NCI-H524 (cell line): Measurements from ENCODE around the gene TRABD.
"Not testable (repeated sequence)": the region's sequence is repeated elsewhere in the genome, so short reads cannot be mapped to it uniquely, and the experiment has no call there.

ENCODE experiments used
- DNase-seq, 2 experiments: peaks; one replicate each; lab custom pipeline; 2025; lab: John Stamatoyannopoulos, UW

Gene TRABD

DNA sequence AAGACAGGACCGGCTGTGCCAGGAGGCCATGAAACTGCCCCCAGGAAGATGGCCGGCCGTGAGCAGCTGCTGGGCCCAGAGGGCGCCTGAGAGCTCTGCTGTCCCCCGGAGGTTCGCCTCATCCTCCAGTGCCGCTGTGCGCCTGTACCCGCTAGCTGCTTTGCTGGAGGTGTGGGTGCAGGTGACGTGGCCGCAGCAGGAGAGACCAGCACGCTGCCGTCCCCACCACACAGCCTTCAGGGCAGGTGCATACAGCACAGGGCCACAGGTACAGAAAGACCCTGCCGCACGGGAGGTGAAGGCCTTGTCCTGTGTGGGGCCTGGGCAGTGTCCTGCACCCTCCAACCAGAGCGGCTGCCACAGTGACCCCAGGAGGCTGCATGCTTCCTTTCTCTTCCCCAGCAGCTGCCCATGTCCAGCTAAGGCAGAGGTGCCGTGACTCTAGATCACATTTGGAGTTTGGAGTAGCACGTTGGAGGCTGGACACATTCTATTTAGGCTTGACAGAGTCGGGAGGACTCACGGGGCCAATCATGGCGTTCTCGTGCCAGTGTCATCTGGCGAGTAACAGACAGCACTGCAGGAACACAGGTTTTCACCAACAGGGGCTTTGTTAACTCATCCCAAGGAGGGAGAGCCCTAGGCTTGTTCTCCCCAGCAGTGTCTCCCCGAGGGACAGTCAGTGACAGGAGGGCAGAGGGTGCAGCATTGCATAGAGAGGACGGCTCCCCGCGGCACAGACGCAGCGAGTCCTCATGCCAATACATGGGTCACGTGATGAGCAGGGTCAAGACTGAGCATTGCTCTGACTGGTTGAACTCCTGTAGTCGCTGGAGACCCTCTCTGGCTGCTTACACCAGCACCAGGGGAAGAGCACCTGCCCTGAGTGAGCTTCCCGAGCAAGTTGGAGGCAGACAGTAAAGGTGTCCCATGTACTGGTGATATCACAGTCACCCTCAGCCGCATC is 33.9 kb upstream of the TRABD start:
- no peak for DNase-seq

DNA sequence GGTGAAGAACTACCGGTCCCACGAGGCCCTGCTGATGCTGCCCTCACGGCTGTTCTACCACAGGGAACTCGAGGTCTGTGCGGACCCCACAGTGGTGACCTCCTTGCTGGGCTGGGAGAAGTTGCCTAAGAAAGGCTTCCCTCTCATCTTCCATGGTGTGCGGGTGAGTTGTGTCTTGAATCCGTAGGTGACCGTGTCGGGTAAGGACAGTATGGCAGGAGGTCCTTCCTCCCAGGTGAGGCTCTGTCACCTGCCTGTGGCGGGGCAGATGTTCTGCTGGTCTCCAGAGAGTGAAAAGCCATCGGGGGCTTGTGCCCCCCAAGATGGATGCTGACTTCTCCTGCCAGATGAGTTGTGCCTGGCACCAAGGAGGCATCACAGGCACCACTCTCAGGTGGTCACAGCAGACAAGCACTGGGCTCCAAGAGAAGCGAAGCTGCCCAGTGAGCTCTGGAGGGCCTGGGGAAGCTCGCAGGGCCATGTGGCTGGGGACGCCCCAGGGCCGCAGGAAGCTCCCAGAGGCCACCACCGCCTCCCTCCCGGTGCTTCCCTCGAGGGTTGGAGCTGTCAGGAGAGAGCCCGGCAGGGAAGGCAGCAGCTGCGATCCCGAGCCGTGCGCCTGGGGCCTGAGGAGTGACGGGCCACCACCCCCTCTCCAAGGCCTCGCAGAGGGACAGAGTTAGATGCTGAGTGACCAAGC is 32.5 kb upstream of the TRABD start:
- DNase-seq: no peak

DNA sequence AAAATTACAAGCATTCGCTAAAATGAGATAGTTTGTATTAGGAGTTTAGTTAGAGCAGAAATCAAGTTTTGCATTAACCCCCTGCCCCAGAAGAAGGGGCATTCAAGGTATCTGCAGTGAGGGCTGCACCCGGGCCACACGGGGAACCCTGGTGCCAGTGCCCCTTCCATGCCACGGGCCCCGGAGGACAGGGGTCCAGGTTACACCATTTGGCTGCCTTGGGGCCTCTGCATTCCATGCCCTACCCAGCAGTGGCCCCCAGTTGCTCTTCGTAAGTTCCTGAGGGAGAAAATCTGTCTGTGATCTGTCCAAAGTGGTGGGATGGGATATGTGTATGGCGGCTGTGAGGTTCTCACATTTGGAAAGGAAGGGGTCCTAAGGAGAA is 32.0 kb upstream of the TRABD start:
- no peak for DNase-seq

DNA sequence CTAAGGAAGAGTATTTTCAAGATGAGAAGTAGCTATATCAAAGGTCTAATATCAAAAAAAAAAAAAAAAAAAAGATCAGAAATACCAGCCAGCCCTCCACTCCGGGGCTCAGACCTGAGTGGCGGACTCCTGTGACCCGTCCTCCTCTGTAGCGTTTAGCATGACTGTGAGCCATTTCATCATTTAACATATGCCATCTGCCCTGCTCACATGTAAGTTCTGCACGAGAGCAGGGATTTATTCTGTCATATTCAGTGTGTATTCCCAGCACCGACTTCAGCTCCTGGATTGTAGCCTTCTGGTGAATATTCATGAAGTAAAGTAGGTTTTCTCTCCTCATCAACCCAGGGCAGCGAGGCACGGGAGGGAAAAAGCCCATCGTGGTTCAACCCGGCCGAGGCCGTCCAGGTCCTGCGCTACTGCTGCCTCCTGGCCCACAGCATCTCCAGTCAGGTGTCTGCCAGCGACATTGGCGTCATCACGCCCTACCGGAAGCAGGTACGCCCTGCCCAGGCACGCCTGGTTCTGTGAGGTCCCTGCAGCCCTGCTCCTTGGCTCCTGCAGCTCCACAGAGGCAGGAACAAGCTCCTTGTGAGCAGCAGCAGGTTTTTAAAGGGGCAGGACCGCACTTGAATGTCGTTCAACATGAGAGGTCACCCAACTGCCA is 27.9 kb upstream of the TRABD start:
- no peak for DNase-seq

DNA sequence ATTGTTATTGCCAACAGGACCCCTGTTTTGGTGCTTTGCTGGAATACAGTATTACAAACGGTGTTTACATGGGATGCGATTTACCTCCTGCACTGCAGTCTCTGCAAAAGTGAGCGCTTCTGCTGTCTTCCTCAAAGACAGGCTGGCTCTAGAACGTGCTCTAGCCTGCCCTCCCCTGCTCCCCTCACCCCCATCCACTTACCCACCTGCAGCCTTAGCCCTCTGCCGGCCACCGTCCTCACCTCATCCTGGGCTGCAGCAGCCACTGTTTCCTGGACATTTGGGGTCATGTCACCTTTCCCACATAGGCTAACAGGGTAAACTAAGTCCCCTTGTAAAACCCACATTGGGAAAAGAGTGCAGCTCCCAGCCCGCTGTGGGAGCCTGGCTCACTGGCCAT is 24.8 kb upstream of the TRABD start:
- no peak for DNase-seq

DNA sequence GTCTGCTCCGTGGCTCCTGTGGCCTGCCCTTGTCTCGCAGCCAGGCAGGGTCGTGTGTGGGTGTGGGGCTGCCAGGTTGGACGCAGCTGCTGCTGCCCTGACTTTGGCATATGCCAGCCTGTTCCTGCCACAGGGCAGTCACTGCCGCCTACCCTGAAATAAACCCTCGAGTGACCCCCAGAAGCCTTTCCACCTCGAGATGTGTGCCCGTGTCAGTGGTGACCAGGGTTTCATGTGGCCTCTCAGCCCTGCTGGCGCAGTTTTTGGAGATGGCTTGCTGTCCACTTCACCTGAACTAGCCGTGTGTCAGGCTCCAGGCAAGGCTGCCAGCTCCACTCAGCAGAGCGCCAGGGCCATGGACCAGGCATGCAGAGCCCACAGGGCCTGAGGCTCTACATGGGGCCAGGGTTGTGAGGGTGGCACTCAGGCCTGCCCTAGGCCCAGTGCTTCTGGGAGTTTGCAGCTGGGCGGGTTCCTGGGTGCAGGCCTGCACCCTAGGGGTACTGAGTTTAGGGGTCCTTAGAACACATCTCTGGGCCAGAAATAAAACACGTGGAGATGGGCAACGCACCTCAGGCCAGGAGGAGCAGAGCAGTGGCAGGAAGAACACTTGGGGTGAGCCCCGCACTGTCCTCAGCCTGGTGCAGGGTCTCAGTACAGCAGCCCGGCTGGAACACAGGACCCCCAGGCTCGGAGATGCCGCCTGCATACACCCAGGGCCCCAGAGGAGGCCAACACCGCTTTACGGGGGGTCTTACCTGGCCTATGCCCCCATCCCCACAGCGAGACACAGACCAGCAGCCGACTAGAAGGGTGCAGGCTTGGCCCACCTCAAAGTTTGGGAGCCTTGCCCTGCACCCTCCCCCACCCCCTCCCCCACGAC is 24.0 kb upstream of the TRABD start:
- no peak for DNase-seq

DNA sequence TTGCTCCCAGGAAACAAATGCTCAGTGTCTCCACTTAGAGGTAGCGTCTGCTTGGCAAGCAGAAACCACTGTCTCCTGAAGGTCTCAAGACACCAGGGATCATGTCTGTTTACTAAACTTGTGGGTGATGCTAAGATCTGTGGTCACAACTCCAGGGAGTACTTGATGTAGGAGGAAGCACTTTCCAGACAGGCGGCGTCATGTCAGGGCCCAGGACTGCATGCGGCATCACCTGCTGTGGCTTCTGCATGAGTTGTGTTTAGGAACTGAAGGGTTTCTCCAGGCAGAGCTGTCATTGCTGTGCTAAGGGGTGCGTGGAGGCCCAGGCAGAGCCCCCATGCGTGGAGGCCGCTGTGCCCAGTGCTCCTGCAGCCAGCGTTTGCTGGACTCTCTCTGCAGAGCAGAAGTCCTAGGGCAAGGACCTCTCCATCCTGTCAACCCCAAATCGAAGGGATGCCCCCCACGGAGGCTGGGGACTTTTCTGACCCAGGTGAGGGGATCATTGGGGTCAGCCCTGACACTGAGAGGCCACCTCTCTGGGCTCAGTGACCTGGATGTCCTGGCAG is 23.2 kb upstream of the TRABD start:
- no peak for DNase-seq

DNA sequence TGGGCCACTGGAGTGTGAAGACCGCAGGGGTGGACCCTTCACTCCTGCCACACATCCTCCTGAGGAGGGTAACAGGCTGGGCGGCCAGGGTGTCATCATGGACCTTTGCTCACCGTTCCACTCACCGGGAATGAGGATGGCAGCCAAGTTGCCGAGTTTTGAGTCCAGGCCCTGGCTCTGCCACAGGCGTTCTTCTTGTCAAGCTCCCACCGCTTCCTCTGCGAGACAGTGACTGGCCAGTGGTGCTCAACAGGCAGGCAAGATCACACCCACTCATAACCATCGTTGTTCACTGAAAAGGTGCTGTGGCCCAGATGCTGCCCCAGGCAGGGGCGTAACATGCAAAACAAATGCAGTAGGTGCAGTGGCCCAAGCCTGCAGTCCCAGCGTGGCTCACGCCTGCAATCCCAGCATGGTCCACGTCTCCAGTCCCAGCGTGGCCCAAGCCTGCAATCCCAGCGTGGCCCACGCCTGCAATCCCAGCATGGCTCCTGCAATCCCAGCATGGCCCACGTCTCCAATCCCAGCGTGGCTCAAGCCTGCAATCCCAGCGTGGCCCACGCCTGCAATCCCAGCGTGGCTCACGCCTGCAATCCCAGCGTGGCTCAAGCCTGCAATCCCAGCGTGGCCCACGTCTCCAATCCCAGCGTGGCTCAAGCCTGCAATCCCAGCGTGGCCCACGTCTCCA is 20.1 kb upstream of the TRABD start:
- DNase-seq: no peak

DNA sequence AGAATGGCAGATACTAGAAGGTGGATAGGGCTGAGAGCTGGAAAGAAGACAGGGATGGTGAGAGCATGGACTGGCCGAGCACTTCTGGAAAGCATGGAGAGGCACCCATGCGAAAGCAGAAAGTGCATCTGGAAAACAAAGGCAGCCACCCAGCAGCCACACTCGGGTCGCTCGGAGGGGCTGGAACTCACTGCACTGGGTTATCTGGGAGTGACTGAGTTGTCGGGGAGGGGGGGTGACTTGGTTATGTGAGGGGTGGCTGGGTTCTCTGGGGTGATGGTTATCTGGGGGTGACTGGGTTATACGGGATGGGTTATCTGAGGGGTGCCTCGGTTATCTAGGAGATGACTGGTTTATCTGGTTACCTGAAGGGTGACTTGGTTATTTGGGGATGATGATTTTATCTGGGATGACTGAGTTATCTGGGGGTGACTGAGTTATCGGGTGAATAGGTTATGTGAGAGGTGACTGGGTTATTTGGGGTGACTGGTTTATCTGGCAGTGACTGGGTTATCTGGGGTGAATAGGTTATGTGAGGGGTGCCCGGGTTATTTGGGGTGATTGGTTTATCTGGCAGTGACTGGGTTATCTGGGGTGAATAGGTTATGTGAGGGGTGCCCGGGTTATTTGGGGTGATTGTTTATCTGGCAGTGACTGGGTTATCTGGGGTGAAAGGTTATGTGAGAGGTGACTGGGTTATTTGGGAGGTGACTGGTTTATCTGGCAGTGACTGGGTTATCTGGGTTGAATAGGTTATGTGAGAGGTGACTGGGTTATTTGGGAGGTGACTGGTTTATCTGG is 17.8 kb upstream of the TRABD start:
- DNase-seq: no peak

DNA sequence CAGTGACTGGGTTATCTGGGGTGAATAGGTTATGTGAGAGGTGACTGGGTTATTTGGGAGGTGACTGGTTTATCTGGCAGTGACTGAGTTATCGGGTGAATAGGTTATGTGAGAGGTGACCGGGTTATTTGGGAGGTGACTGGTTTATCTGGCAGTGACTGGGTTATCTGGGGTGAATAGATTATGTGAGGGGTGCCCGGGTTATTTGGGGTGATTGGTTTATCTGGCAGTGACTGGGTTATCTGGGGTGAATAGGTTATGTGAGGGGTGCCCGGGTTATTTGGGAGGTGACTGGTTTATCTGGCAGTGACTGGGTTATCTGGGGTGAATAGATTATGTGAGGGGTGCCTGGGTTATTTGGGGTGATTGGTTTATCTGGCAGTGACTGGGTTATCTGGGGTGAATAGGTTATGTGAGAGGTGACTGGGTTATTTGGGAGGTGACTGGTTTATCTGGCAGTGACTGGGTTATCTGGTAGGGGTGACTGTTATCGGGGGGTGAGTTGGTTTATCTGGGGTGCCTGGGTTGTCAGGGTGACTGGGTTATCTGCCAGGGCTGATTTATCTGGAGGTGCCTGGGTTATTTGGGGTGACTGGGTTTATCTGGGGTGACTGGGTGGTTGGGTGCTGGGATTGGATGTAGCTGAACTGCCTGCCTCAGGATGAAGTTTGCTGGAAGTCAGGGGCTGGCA is 17.1 kb upstream of the TRABD start:
- DNase-seq: not testable (repeated sequence)

DNA sequence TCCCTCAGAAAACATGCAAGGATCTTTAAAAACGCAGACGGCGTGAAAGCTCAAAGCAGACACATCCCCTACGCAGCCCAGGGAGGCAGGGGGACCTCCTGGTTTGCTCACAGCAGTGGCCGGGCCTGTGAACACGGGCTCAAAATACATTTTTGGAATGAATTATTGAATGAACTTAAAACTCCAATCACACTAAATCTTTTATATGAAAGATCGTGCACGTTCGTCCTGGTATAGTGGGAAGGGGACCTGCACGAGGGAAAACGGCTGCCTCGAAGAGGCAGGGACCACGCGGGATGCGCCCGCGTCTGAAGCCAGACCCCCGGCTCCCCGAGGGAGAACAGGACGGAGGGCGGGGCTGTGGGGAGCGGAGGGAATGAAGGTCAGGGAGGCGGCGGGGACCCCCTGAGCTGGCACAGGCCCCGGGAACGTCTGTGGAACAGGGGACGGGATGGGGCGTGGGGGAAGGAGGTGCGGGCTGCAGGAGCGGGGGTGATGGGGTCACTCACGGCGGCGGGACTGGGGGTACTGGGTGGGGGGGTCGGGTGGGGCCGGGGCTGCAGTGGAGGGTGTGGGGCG is 16.4 kb upstream of the TRABD start:
- DNase-seq: peak in 1 of 2 experiments; percentile 30

DNA sequence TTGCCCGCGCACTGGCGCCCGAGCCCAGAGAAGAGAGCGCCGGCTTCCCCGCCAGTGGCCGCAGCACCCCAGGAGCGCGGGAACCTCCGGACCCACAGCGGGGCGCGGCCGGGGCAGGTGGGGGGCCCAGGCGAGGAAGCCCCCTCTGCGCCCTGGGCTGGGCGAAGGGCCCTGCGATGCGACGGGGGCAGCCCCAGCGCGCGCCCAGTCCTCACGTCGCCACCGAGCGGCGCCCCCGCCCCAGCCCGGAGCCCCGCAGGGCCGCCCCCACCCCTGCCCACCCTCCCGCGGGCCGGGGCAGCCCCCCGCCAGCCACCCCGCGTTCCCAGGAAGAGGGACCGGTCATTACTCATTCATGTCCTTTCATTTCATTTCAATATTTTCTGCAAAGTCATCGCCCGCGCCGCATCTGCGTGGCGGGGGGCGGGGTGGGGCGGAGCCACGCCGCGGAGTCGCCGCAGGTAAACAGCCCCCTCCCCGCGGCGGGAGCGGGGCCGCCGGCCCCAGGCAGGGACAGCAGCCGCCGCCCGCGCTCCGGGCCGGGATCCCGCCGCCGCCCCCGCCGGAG is 15.9 kb upstream of the TRABD start:
- peak in 1 of 2 experiments; percentile 30 for DNase-seq

DNA sequence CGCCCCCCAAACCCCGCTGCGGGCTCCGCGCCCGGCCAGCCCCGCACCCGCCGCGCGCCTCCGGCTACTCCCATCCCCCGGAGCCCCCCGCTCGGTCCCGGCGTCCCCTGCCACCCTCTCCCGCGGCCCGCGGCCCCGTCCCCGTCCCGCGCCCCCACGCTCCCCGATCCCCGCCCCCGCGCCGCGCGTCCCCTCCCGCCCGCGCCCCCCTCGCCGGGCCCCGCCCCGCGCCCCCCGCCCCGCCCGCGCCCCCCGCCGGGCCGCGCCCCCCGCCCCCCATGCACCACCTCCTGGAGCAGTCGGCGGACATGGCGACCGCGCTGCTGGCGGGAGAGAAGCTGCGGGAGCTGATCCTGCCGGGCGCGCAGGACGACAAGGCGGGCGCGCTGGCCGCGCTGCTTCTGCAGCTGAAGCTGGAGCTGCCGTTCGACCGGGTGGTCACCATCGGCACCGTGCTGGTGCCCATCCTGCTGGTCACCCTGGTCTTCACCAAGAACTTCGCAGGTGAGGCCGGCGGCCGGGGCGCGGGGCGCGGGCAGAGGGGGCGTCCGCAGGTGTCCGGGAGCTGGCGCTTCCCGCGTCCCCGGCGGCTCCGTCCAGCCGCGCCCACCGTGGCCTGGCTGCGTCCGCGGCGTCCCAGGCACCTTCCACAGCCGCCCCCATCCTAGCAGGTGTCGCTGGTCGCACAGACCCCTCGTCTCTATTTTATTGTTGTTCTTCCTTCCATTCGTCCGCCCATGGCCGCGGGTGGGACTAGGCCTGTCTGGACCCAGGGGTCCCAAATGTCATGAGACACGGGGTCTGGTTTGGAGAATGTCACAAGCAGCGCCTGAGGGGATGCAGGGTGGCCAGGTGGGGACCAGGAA is 15.0 kb upstream of the TRABD start, which contains the start of gene PANX2:
Gene PANX2 (plus strand): TSS at position 279 of the 866 bp plus-strand sequence. CDS start 0 bp downstream, at position 279.
- DNase-seq: peak in 1 of 2 experiments; percentile 29

DNA sequence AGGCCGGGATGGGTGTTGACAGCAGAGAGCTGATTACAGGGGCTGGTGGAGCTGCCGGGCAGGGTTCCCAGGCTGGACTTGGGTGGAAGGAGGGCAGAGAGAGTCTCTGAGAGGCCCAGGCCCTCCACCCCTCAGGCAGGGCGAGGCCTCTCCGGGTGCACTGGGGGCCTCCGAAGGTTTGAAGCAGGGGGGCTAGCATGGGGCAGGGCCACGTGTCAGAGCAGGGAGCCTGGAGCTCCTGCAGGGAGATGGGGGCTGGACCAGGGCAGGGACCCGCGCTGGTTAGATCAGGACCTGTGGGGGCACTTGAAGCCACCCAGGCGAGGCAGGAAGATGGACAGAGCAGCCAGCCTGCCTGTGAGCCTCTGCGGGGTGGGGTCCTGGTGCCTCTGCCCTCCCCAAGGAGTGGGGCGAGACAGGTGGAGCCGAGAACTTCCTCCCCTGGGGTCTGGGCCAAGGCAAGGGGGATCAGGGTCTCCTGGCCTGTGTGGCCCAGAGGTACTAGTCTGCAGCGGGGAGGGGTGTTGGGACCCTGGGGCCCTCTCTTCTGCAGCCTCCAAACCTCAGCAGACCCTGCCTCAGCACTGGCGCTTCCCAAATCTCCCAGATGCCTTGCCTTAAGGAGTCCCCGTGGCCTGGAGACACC is 14.3 kb upstream of the TRABD start:
- DNase-seq: no peak

DNA sequence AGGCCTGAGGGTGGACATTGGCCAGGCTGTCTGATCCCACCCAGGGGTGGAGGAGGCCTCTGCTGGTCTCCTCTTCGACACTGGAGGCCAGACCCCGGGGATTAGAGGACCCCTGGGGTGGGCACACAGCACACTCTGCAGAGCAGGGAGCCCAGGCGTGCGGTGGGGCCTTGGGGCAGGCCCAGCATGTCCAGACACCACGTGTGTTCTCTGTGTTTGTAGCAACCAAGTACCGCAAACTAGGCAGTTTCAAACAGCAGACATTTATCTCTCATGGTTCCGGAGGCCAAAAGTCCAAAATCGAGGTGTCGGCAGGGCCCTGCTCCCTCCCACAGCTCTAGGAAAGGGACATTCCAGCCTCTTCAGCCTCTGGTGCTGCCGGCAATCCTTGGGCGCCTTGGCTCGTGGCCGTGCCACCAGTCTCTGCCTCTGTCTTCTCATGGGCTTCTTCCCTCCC is 13.7 kb upstream of the TRABD start:
- no peak for DNase-seq

DNA sequence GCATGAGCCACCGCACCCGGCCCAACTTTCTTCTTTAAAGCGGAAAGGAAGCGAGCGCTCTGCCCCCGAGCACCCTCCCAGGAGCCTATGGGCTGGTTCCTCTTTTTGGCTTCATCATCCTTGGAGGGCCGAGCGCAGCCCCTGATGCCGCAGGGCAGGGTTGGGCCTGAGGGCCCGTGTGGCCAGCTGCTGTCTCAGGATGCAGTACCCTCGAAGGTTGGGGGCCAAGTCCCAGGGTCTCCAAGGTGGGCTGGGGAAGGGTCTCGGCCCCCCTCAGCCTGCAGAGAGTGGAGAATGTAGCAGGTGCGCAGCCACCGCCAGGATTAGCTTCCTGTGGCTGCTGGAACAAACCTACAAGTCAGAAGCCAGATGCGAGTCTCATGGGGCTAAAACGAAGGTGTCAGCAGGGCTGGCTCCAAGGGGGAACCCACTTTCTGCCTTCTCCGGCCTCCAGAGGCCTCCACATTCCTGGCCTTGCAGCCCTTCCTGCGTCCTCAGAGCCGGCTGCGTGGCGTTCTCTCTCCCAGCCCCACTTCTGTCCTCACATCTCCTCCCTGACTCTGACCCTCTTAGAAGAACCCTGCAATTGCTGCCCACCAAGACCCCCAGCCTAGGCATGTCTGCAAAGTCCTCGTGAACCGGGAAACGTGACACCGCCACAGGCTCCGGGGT is 12.3 kb upstream of the TRABD start:
- DNase-seq: no peak
